ENCODE results near the gene SLC45A1.

The SLC45A1 gene

GRCh38 chr1:8382051-8382505 lies 64.2 kb downstream of the SLC45A1 start:
- Histone ChIP-seq H3K36me3 (ENCODE audit: insufficient read depth, low read length) (no peaks in the 10 kb centered on the region; the same call in 1 of the 2 replicates), H3K4me3 (no peak overlapping the region), H3K9ac (ENCODE audit: insufficient read length) (no peak overlapping the region), H3K9me3 (ENCODE audit: low read depth, low read length) (no peaks in the 10 kb centered on the region), H3K27ac (no peak overlapping the region)
- no peak for TF ChIP-seq POLR2AphosphoS5 (IDR thresholded peaks at IDR 0.05; ENCODE audit: borderline replicate concordance, low read depth, low read length)
- TF ChIP-seq FOXP2 (optimal IDR thresholded peaks at IDR 0.05; ENCODE audit: control extremely low read depth, extremely low read length, insufficient read depth): no peak
- no peak for TF ChIP-seq EZH2 (IDR thresholded peaks at IDR 0.05)
- no peak for DNase-seq (ENCODE audit: low read depth, low spot score)

- Histone ChIP-seq H3K27ac (no peak overlapping the region), H3K9ac (ENCODE audit: insufficient read length) (no peak overlapping the region), H3K36me3 (ENCODE audit: insufficient read depth, low read length) (peaks cover 7% of the 10 kb centered on the region), H3K4me3 (no peak overlapping the region), H3K9me3 (ENCODE audit: low read depth, low read length) (no peaks in the 10 kb centered on the region)
- TF ChIP-seq POLR2AphosphoS5 (IDR thresholded peaks at IDR 0.05; ENCODE audit: borderline replicate concordance, low read depth, low read length) (no peak), EZH2 (IDR thresholded peaks at IDR 0.05) (no peak), FOXP2 (optimal IDR thresholded peaks at IDR 0.05; ENCODE audit: control extremely low read depth, extremely low read length, insufficient read depth) (no peak)
- no peak for DNase-seq (ENCODE audit: low read depth, low spot score)
These were observed 64.9 kb downstream of the SLC45A1 start for GRCh38 chr1:8382608-8383505.

GRCh38 chr1:8384088-8384487 lies 66.2 kb downstream of the SLC45A1 start:
- Histone ChIP-seq H3K9me3 (ENCODE audit: low read depth, low read length) (no peaks in the 10 kb centered on the region), H3K27ac (no peak overlapping the region), H3K4me3 (no peak overlapping the region), H3K9ac (ENCODE audit: insufficient read length) (no peak overlapping the region), H3K36me3 (ENCODE audit: insufficient read depth, low read length) (peaks cover 13% of the 10 kb centered on the region)
- no peak for DNase-seq (ENCODE audit: low read depth, low spot score)
- no peak for TF ChIP-seq FOXP2 (optimal IDR thresholded peaks at IDR 0.05; ENCODE audit: control extremely low read depth, extremely low read length, insufficient read depth)
- no peak for TF ChIP-seq EZH2 (IDR thresholded peaks at IDR 0.05)
- no peak for TF ChIP-seq POLR2AphosphoS5 (IDR thresholded peaks at IDR 0.05; ENCODE audit: borderline replicate concordance, low read depth, low read length)

GRCh38 chr1:8384577-8384976 lies 66.7 kb downstream of the SLC45A1 start:
- no peaks in the 10 kb centered on the region for H3K9me3 ChIP-seq (ENCODE audit: low read depth, low read length)

GRCh38 chr1:8386247-8386646 lies 68.3 kb downstream of the SLC45A1 start:
- no peak for TF ChIP-seq POLR2AphosphoS5 (IDR thresholded peaks at IDR 0.05; ENCODE audit: borderline replicate concordance, low read depth, low read length)
- TF ChIP-seq FOXP2 (optimal IDR thresholded peaks at IDR 0.05; ENCODE audit: control extremely low read depth, extremely low read length, insufficient read depth): no peak
- no peak for TF ChIP-seq EZH2 (IDR thresholded peaks at IDR 0.05)
- no peak overlapping the region for H3K27ac ChIP-seq

More at GRCh38 chr1:8384577-8384976, 66.7 kb downstream of the SLC45A1 start:
- DNase-seq (ENCODE audit: low read depth, low spot score): no peak
- Histone ChIP-seq H3K4me3 (no peak overlapping the region), H3K36me3 (ENCODE audit: insufficient read depth, low read length) (peaks cover 18% of the 10 kb centered on the region), H3K27ac (no peak overlapping the region), H3K9ac (ENCODE audit: insufficient read length) (no peak overlapping the region)
- TF ChIP-seq POLR2AphosphoS5 (IDR thresholded peaks at IDR 0.05; ENCODE audit: borderline replicate concordance, low read depth, low read length) (no peak), FOXP2 (optimal IDR thresholded peaks at IDR 0.05; ENCODE audit: control extremely low read depth, extremely low read length, insufficient read depth) (no peak), EZH2 (IDR thresholded peaks at IDR 0.05) (no peak)

GRCh38 chr1:8388732-8389562 lies 71.0 kb downstream of the SLC45A1 start:
- Histone ChIP-seq H3K4me3 (no peak overlapping the region), H3K27ac (no peak overlapping the region)
- TF ChIP-seq FOXP2 (optimal IDR thresholded peaks at IDR 0.05; ENCODE audit: control extremely low read depth, extremely low read length, insufficient read depth): no peak
- TF ChIP-seq POLR2AphosphoS5 (IDR thresholded peaks at IDR 0.05; ENCODE audit: borderline replicate concordance, low read depth, low read length): no peak
- no peak for TF ChIP-seq EZH2 (IDR thresholded peaks at IDR 0.05)

More at GRCh38 chr1:8386247-8386646, 68.3 kb downstream of the SLC45A1 start:
- H3K4me3 ChIP-seq: no peak overlapping the region
- peaks cover 20% of the 10 kb centered on the region for H3K36me3 ChIP-seq (ENCODE audit: insufficient read depth, low read length)
- no peak overlapping the region for H3K9ac ChIP-seq (ENCODE audit: insufficient read length)
- DNase-seq (ENCODE audit: low read depth, low spot score): no peak
- H3K9me3 ChIP-seq (ENCODE audit: low read depth, low read length): no peaks in the 10 kb centered on the region

GRCh38 chr1:8389958-8390535 lies 72.1 kb downstream of the SLC45A1 start:
- DNase-seq (ENCODE audit: low read depth, low spot score): no peak
- TF ChIP-seq EZH2 (IDR thresholded peaks at IDR 0.05): no peak
- no peak for TF ChIP-seq POLR2AphosphoS5 (IDR thresholded peaks at IDR 0.05; ENCODE audit: borderline replicate concordance, low read depth, low read length)
- H3K36me3 ChIP-seq (ENCODE audit: insufficient read depth, low read length): peaks cover 31% of the 10 kb centered on the region
- H3K27ac ChIP-seq: no peak overlapping the region
- no peak overlapping the region for H3K9ac ChIP-seq (ENCODE audit: insufficient read length)
- no peak overlapping the region for H3K4me3 ChIP-seq
- no peaks in the 10 kb centered on the region for H3K9me3 ChIP-seq (ENCODE audit: low read depth, low read length)

More at GRCh38 chr1:8388732-8389562, 71.0 kb downstream of the SLC45A1 start:
- no peak for DNase-seq (ENCODE audit: low read depth, low spot score)
- no peak overlapping the region for H3K9ac ChIP-seq (ENCODE audit: insufficient read length)
- no peaks in the 10 kb centered on the region for H3K9me3 ChIP-seq (ENCODE audit: low read depth, low read length)
- H3K36me3 ChIP-seq (ENCODE audit: insufficient read depth, low read length): peaks cover 27% of the 10 kb centered on the region

GRCh38 chr1:8390707-8391106 lies 72.8 kb downstream of the SLC45A1 start:
- Histone ChIP-seq H3K4me3 (no peak overlapping the region), H3K36me3 (ENCODE audit: insufficient read depth, low read length) (peaks cover 34% of the 10 kb centered on the region), H3K9ac (ENCODE audit: insufficient read length) (no peak overlapping the region), H3K9me3 (ENCODE audit: low read depth, low read length) (no peaks in the 10 kb centered on the region), H3K27ac (no peak overlapping the region)
- TF ChIP-seq POLR2AphosphoS5 (IDR thresholded peaks at IDR 0.05; ENCODE audit: borderline replicate concordance, low read depth, low read length): no peak
- TF ChIP-seq EZH2 (IDR thresholded peaks at IDR 0.05): no peak
- TF ChIP-seq FOXP2 (optimal IDR thresholded peaks at IDR 0.05; ENCODE audit: control extremely low read depth, extremely low read length, insufficient read depth): no peak
- DNase-seq (ENCODE audit: low read depth, low spot score): no peak

All from SK-N-MC (cell line).